ENCODE measurements around the gene VCL.
"Not testable (repeated sequence)": the region's sequence is repeated elsewhere in the genome, so short reads cannot be mapped to it uniquely, and the experiment has no call there.

Gene VCL

DNA sequence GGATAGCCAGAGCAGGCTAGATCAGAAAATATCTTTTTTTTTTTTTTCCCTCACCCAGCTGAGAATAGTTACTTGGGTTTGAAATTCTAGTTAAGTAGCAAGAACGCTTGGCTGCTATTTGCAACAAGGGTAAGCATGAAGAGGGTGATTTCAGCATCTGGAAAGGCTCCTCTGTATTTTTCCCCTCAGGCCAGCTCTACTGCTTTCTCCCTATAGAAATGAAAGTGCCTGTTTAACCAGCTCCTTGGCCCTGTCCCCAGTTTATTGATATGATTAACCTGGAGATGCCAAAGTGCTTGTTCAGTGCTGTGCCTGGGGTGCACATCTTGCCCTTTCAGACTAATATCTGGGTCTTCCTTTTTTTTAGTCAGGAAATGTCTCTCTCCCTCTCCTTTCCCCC lies 115.6 kb downstream of the VCL start:
- no peak for DNase-seq

- no peak for DNase-seq
These were observed 116.1 kb downstream of the VCL start for GRCh38 chr10:74114041-74114448.

DNA sequence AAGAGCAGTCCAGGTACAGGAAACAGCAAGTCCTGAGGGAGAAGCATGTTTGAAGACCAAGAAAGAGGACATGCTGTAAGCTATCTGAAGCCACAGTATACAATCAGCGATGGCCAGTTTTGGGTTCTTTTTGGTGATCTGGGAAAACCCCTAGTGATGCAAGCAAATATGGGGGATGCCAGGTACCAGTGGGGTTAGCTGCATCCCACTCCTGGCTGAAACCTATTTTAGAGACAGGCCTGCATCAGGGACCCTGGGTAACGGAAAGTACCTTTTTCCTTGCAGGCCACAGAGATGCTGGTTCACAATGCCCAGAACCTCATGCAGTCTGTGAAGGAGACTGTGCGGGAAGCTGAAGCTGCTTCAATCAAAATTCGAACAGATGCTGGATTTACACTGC lies 119.8 kb downstream of the VCL start:
- DNase-seq: no peak

DNA sequence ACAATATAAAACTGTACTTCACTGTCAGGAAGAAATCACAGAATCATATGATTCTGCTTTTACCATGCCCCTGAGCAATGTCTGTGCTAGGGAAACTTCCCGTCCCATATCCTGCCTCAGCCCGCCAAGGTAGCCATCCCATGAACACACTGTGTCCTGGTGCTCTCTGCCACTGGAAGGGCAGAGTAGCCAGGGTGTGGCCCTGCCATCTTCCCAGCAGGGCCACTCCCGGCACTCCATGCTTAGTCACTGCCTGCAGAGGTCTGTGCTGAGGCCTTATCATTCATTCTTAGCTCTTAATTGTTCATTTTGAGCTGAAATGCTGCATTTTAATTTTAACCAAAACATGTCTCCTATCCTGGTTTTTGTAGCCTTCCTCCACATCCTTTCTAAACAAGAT lies 120.9 kb downstream of the VCL start:
- DNase-seq: no peak

GRCh38 chr10:74120911-74121310 lies 123.0 kb downstream of the VCL start:
- no peak for DNase-seq

DNA sequence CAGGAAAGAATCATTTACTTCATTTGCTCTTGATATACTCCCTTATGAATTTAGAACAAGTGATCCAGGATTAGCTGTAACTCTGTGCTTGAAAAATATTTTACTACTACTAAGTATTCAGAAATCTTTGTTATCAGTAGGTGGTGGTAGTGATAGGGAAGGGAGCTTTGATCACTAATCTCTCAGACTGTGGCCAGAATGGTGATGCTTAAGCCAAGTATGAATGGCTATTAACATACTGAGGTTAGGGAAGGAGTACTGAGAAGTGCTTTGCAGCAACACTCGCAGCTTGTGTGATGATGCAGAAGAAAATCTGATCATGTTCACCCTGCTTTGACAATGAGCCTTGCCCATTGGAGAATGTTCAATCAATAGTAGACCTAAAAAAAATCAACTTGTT lies 123.5 kb downstream of the VCL start:
- DNase-seq: no peak

- no peak for DNase-seq
These were observed 124.1 kb downstream of the VCL start for GRCh38 chr10:74122060-74122459.

DNA sequence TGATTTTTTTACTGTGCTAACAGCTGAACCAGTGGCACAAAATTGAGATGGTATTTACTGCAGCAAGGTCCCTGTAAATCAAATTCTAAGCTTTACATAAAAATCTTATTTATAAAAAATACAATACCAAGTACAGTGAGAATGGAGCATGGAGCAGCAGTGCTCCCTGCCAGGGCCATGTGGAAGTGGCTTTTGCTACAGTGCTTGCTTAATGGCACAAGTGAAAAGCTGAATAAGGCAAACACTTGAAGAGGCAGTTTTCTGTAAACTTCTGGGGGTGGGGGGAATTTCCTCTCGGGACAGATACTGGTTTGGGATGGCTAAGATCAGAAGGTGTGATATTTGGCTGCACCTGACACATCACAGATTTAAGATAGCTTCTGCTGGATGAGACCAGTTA lies 125.2 kb downstream of the VCL start:
- no peak for DNase-seq

DNA sequence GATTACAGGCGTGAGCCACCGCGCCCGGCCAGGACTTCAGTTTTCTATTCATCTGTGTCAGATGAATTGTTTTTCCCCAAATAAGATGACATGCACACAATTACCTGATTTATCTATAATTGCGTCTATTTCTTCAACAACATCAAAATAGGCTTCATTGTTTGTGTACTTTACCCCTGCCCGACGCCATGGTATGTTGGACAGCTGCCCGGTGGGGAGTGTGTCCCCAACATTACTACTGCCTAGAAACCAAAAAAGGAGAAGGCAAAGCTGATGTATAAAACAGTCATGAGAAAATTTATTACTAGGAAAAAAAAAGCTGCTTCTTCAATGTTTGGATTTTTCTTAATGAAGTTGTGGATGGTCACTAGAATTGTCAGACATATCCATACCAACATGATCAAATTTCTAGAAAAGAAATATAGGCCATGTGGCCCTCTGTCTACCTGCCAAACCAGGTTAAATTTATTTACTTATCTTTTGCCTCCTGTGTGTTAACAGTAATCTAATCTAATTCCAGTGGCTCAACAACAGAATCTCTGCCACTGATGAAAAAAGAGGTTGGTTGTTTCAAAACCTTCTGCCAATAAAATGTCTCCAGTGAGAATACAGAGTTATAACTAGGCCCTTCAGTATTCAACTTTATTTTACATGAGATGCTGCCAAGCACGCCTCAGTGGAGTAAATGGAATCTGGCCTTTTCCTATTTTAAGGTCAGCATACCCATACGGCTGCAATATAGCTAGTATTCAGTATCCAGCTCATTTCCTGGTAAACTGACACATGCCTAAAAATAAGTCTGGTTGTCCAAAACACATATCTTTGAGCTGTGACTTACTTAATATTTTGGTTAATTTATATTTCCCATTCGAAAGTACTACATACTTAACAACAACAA lies 136.3 kb downstream of the VCL start:
- no peak for DNase-seq

DNA sequence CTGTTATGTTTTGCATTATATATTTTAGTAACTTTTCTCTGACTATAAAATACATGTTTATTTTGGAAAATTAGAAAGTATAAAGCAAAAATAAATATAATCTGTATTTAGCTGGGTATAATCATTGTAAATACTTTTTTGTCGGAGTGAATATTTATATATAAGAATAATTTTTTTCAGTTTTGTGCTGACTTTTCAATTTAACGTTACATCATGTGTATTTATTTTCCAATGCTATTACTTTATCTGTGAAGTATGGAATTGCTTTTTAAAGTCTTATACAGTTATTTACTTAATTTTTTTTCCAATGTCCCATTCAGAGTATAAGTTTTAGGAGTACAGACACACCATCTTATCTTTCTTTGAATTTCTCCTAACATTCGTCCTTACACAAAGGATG lies 137.5 kb downstream of the VCL start:
- no peak for DNase-seq

GRCh38 chr10:74137992-74138391 lies 140.1 kb downstream of the VCL start:
- DNase-seq: no peak

DNA sequence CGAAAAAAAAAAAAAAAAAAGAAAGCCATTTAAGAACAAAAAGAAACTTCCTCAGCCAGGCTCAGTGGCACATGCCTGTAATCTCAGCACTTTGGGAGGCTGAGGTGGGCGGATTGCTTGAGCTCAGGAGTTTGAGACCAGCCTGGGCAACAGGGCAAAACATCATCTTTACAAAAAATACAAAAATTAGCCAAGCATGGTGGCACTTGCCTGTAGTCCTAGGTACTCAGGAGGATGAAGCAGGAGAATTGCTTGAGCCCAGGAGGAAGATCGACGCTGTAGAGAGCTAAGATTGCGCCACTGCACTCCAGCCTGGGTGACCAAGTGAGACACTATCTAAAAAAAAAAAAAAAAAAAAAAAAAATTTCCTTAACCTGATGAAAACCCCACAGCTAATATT lies 140.7 kb downstream of the VCL start:
- DNase-seq: not testable (repeated sequence)

DNA sequence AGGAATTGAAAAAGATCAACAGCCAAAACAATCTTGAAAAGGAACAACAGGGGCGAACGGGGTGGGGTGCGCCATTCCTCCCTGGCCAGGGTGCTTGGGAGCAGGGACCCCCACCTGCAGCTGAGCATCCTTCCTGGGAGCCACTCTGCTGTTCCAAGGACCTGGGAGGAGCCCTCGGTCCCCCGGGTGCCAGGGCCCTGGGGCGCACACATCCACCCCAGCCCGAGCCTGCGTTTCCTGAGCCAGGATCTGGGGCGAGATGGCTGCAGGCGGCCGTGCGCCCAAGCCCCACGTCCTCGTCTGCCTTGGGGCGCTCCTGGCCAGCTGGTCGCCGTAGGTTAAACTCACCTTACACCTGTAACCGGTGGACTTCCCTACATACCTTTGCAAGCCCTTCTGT lies 142.1 kb downstream of the VCL start:
- no peak for DNase-seq

GRCh38 chr10:74140553-74140952 lies 142.6 kb downstream of the VCL start:
- no peak for DNase-seq

DNA sequence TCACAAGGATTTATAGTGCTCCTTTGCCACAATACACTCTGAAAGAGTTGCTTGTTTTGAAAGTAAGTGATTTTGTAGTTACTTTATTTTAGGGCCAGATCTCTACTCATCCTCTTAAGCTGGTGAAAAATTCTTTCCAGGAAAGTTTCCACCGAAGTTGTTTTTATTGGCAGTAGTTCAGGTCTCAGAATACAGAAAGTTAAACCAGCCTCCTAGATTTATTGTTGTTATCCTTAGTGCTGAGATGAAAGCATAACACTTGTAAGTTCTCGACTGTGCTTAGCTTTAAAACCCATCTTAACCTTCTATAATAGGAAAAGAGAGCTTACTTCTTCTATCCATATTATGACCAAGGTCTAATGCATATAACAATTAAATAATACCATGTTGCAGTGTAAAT lies 147.2 kb downstream of the VCL start:
- no peak for DNase-seq

- DNase-seq: not testable (repeated sequence)
These were observed 149.1 kb downstream of the VCL start for GRCh38 chr10:74146980-74147379.

GRCh38 chr10:74150204-74150989 lies 152.5 kb downstream of the VCL start, which contains the start of gene AP3M1:
AP3M1 (minus strand) TSS chr10:74150828; CDS start chr10:74138379, 12,449 bp downstream.
- DNase-seq: no peak

- DNase-seq: peak; percentile 99
These were observed 153.3 kb downstream of the VCL start, which contains the start of gene ADK for GRCh38 chr10:74150990-74151878. ADK (plus strand) TSS chr10:74151221; CDS start chr10:74151279, 58 bp downstream.

DNA sequence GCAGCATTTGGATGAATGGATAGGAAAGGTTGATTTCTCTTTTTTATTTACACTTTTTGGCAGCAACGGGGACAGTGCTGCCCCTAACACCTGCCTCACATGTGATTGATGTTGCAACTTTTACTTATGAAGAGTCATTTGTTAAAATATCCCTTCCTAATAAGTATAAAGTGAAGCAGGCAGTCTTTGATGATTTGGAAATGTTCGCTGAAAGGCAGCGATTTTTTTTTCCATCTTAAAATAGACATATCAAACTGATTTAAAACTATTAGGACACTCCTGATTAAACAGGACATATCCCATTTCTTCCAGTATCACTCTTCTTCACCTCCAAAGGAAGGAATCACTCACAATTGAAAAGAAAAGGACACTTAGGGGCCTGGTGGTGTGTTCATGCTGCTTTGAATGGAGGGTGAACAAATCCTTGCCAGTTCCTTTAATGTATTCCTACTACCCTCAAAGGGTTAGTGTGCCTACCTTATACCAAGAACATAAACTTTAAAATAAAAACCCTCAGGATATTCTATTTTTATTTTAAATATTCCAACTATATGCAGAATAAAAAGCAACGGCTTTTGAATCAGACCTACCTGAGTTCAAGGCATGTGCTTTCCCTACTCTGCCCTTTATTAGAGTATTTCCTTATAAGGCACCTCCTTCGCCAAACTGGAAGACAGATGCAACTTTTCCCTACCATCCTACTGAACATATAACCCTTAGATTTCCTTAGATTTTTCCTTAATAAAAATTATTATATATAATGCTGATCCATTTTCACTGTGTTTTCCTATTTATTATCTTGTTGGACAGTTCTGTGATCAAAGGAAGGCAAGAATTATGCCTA lies 154.2 kb downstream of the VCL start:
- no peak for DNase-seq

DNA sequence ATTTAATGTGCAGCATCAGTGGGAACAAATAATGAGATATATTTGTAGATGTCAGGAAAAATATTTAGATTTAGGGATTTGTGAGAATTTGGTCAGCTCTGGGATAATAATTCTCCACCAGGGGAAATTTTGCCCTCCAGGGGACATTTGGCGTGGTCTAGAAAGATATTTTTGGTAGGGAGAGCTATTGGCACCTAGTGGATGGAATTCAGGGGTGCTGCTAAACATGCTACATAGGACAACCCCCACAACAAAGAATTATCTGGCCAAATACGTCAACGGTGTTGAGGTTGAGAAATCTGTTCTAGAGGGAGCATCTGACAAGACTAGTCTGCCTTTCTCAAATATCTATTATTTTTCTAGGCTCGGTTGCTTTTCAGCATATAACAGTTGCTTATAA lies 155.2 kb downstream of the VCL start:
- DNase-seq: no peak

GRCh38 chr10:74153676-74154075 lies 155.8 kb downstream of the VCL start:
- DNase-seq: no peak

GRCh38 chr10:74156919-74157289 lies 159.0 kb downstream of the VCL start:
- no peak for DNase-seq

All from central memory CD4-positive, alpha-beta T cell (primary cell).